ENCODE data around the gene RIT1.

The RIT1 gene

DNA sequence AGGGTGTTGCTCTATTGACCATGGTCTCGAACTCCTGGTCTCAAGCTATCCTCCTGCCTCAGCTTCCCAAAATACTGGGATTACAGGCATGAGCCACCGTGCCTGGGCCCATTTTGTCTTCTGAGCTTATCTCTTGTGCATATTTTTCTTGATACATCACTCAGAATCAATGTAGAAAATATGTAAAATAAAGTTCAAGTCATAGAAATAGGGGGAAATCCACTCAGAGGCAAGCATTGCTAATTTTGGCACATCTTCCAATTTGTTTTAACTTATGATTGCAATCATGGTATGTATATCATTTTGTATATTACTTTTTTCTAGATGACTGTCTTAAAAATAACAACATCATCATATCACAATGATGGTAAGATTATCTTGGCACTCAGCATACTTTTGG, 21.6 kb downstream of the RIT1 start:
- H3K4me3 ChIP-seq (ENCODE audit: insufficient read length, low read depth), result no peak overlapping the region
- TF ChIP-seq SUZ12 (IDR thresholded peaks at IDR 0.05; ENCODE audit: extremely low read depth, insufficient read depth, insufficient read length) (no peak), ZNF274 (IDR thresholded peaks at IDR 0.05; ENCODE audit: low read depth, low read length) (no peak), YY1 (IDR thresholded peaks at IDR 0.05; ENCODE audit: insufficient read depth, insufficient read length) (no peak)
- DNase-seq (ENCODE audit: low read depth, low spot score), result no peak
- H3K4me1 ChIP-seq (ENCODE audit: insufficient read depth, insufficient read length), result no peaks in the 10 kb centered on the region
- no peaks in the 10 kb centered on the region for H3K36me3 ChIP-seq (ENCODE audit: insufficient read depth, insufficient read length, low read length)
- H3K9ac ChIP-seq (ENCODE audit: insufficient read length, low read depth), result no peak overlapping the region
- H3K27me3 ChIP-seq (ENCODE audit: insufficient read depth, insufficient read length), result no peaks in the 10 kb centered on the region
- H3K9me3 ChIP-seq (ENCODE audit: insufficient read depth, low read length), result no peaks in the 10 kb centered on the region

GRCh38 chr1:155888481-155888880, 22.7 kb downstream of the RIT1 start:
- DNase-seq (ENCODE audit: low read depth, low spot score), result no peak
- H3K4me3 ChIP-seq (ENCODE audit: insufficient read length, low read depth), result no peak overlapping the region
- no peaks in the 10 kb centered on the region for H3K27me3 ChIP-seq (ENCODE audit: insufficient read depth, insufficient read length)
- H3K9ac ChIP-seq (ENCODE audit: insufficient read length, low read depth), result no peak overlapping the region
- H3K9me3 ChIP-seq (ENCODE audit: insufficient read depth, low read length), result no peaks in the 10 kb centered on the region
- no peaks in the 10 kb centered on the region for H3K36me3 ChIP-seq (ENCODE audit: insufficient read depth, insufficient read length, low read length)
- TF ChIP-seq YY1 (IDR thresholded peaks at IDR 0.05; ENCODE audit: insufficient read depth, insufficient read length) (no peak), SUZ12 (IDR thresholded peaks at IDR 0.05; ENCODE audit: extremely low read depth, insufficient read depth, insufficient read length) (no peak)
- peaks cover 3% of the 10 kb centered on the region for H3K4me1 ChIP-seq (ENCODE audit: insufficient read depth, insufficient read length)

- Histone ChIP-seq H3K9me3 (ENCODE audit: insufficient read depth, low read length) (no peaks in the 10 kb centered on the region), H3K4me1 (ENCODE audit: insufficient read depth, insufficient read length) (peaks cover 3% of the 10 kb centered on the region), H3K27me3 (ENCODE audit: insufficient read depth, insufficient read length) (no peaks in the 10 kb centered on the region), H3K9ac (ENCODE audit: insufficient read length, low read depth) (no peak overlapping the region), H3K4me3 (ENCODE audit: insufficient read length, low read depth) (no peak overlapping the region), H3K36me3 (ENCODE audit: insufficient read depth, insufficient read length, low read length) (peaks cover 2% of the 10 kb centered on the region)
- DNase-seq (ENCODE audit: low read depth, low spot score), result no peak
- TF ChIP-seq SUZ12 (IDR thresholded peaks at IDR 0.05; ENCODE audit: extremely low read depth, insufficient read depth, insufficient read length), result no peak
- no peak for TF ChIP-seq YY1 (IDR thresholded peaks at IDR 0.05; ENCODE audit: insufficient read depth, insufficient read length)
- TF ChIP-seq ZNF274 (IDR thresholded peaks at IDR 0.05; ENCODE audit: low read depth, low read length), result no peak
Observed at GRCh38 chr1:155884982-155885381, 26.2 kb downstream of the RIT1 start.

GRCh38 chr1:155884031-155884960, 26.9 kb downstream of the RIT1 start:
- Histone ChIP-seq H3K36me3 (ENCODE audit: insufficient read depth, insufficient read length, low read length) (peaks cover 2% of the 10 kb centered on the region), H3K27me3 (ENCODE audit: insufficient read depth, insufficient read length) (no peaks in the 10 kb centered on the region), H3K4me3 (ENCODE audit: insufficient read length, low read depth) (no peak overlapping the region), H3K4me1 (ENCODE audit: insufficient read depth, insufficient read length) (peaks cover 3% of the 10 kb centered on the region), H3K9ac (ENCODE audit: insufficient read length, low read depth) (no peak overlapping the region), H3K9me3 (ENCODE audit: insufficient read depth, low read length) (no peaks in the 10 kb centered on the region)
- TF ChIP-seq YY1 (IDR thresholded peaks at IDR 0.05; ENCODE audit: insufficient read depth, insufficient read length), result no peak
- no peak for TF ChIP-seq SUZ12 (IDR thresholded peaks at IDR 0.05; ENCODE audit: extremely low read depth, insufficient read depth, insufficient read length)
- TF ChIP-seq ZNF274 (IDR thresholded peaks at IDR 0.05; ENCODE audit: low read depth, low read length), result no peak
- DNase-seq (ENCODE audit: low read depth, low spot score), result no peak

DNA sequence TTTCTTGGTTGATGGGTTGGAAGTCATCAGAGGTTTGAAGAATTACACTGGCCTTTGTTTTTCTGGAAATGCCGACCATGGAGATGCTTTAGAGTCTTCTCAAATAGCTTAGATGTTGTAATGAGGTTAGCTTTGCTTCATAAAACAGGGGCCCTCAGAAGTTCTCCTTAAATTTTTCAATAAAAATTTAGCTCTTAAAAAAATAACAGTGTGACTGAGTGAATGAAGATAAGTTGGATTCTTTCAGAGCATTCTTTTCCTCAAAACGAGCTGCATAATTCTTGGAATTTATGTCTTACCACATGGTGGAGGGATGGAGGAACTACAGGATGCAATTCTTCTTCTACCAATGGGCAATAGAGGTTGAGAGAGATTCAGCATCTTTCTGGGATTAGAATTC, 28.4 kb downstream of the RIT1 start:
- Histone ChIP-seq H3K4me3 (ENCODE audit: insufficient read length, low read depth) (no peak overlapping the region), H3K27me3 (ENCODE audit: insufficient read depth, insufficient read length) (no peaks in the 10 kb centered on the region), H3K4me1 (ENCODE audit: insufficient read depth, insufficient read length) (peaks cover 3% of the 10 kb centered on the region), H3K9me3 (ENCODE audit: insufficient read depth, low read length) (no peaks in the 10 kb centered on the region), H3K9ac (ENCODE audit: insufficient read length, low read depth) (no peak overlapping the region), H3K36me3 (ENCODE audit: insufficient read depth, insufficient read length, low read length) (peaks cover 2% of the 10 kb centered on the region)
- TF ChIP-seq YY1 (IDR thresholded peaks at IDR 0.05; ENCODE audit: insufficient read depth, insufficient read length) (no peak), SUZ12 (IDR thresholded peaks at IDR 0.05; ENCODE audit: extremely low read depth, insufficient read depth, insufficient read length) (no peak), ZNF274 (IDR thresholded peaks at IDR 0.05; ENCODE audit: low read depth, low read length) (no peak)
- DNase-seq (ENCODE audit: low read depth, low spot score), result no peak

GRCh38 chr1:155882235-155882634, 28.9 kb downstream of the RIT1 start:
- DNase-seq (ENCODE audit: low read depth, low spot score), result no peak
- Histone ChIP-seq H3K4me1 (ENCODE audit: insufficient read depth, insufficient read length) (peaks cover 3% of the 10 kb centered on the region), H3K27me3 (ENCODE audit: insufficient read depth, insufficient read length) (no peaks in the 10 kb centered on the region), H3K9me3 (ENCODE audit: insufficient read depth, low read length) (no peaks in the 10 kb centered on the region), H3K4me3 (ENCODE audit: insufficient read length, low read depth) (no peak overlapping the region), H3K36me3 (ENCODE audit: insufficient read depth, insufficient read length, low read length) (peaks cover 2% of the 10 kb centered on the region), H3K9ac (ENCODE audit: insufficient read length, low read depth) (no peak overlapping the region)
- TF ChIP-seq SUZ12 (IDR thresholded peaks at IDR 0.05; ENCODE audit: extremely low read depth, insufficient read depth, insufficient read length) (no peak), YY1 (IDR thresholded peaks at IDR 0.05; ENCODE audit: insufficient read depth, insufficient read length) (no peak), ZNF274 (IDR thresholded peaks at IDR 0.05; ENCODE audit: low read depth, low read length) (no peak)

- TF ChIP-seq YY1 (IDR thresholded peaks at IDR 0.05; ENCODE audit: insufficient read depth, insufficient read length) (no peak), ZNF274 (IDR thresholded peaks at IDR 0.05; ENCODE audit: low read depth, low read length) (no peak), SUZ12 (IDR thresholded peaks at IDR 0.05; ENCODE audit: extremely low read depth, insufficient read depth, insufficient read length) (no peak)
- no peaks in the 10 kb centered on the region for H3K9me3 ChIP-seq (ENCODE audit: insufficient read depth, low read length)
- DNase-seq (ENCODE audit: low read depth, low spot score), result no peak
Observed at GRCh38 chr1:155880950-155881349, 30.2 kb downstream of the RIT1 start.

More at GRCh38 chr1:155880950-155881349, 30.2 kb downstream of the RIT1 start:
- peaks cover 3% of the 10 kb centered on the region for H3K4me1 ChIP-seq (ENCODE audit: insufficient read depth, insufficient read length)
- H3K9ac ChIP-seq (ENCODE audit: insufficient read length, low read depth), result no peak overlapping the region
- no peaks in the 10 kb centered on the region for H3K27me3 ChIP-seq (ENCODE audit: insufficient read depth, insufficient read length)
- H3K4me3 ChIP-seq (ENCODE audit: insufficient read length, low read depth), result no peak overlapping the region
- H3K36me3 ChIP-seq (ENCODE audit: insufficient read depth, insufficient read length, low read length), result peaks cover 2% of the 10 kb centered on the region

Measured in NT2/D1 (cell line).